Activated naive CD4-positive, alpha-beta T cell treated with anti-CD3 and anti-CD28 coated beads, Interleukin-2, amount 10 ng/mL, durations not matched to agents 7 days and 5 days (primary cell): ENCODE data around the gene TNRC6A.
"Not testable (repeated sequence)": the region's sequence is repeated elsewhere in the genome, so short reads cannot be mapped to it uniquely, and the experiment has no call there.

Experiments
- CTCF ChIA-PET: fragments of 350-600 bp; sonication (Branson Sonifier 250); formaldehyde crosslinking; loops from one replicate; lab custom pipeline; 2021; ENCODE audit warnings: antibody characterized with exemption; lab: Charles Lee
- DNase-seq: peaks from one replicate; pipeline ENCODE4 v3.0.0-alpha.2; 2020
- H3K27ac Mint-ChIP-seq: one replicate; pipeline ENCODE4 v1.8.0; 2021; ENCODE audit warnings: mild to moderate bottlenecking, moderate library complexity, mixed read lengths
- H3K27me3 Mint-ChIP-seq: one replicate; pipeline ENCODE4 v1.8.0; 2021; ENCODE audit warnings: mild to moderate bottlenecking, mixed read lengths
- H3K36me3 Mint-ChIP-seq: one replicate; pipeline ENCODE4 v1.8.0; 2021; ENCODE audit warnings: mixed read lengths
- H3K4me1 Mint-ChIP-seq: one replicate; pipeline ENCODE4 v1.8.0; 2021; ENCODE audit warnings: mixed read lengths
- H3K4me3 Mint-ChIP-seq: one replicate; pipeline ENCODE4 v1.8.0; 2021; ENCODE audit warnings: mild to moderate bottlenecking, moderate library complexity, mixed read lengths
- H3K9me3 Mint-ChIP-seq: one replicate; pipeline ENCODE4 v1.8.0; 2021; ENCODE audit warnings: mixed read lengths

The TNRC6A gene

DNA sequence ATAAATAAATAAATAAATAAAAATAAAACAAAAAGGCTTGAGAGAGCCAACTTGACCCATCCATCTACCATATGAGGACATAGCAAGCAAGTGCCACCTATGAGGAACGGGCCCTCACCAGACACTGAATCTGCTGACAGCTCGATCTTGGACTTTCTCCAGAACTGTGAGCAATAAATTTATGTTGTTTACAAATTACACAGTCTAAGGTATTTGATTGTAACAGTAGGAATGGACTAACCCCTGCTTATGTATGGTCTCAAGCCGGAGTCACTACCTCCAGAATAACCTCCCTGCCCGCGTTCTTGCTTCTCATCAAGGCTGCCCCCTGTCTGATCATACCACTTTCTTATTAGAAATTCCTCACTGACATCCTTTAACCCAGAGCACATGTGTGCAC lies 126.2 kb downstream of the TNRC6A start:
- Mint-ChIP-seq H3K27me3 (peaks cover 13% of the 10 kb centered on the region), H3K9me3 (no peaks in the 10 kb centered on the region), H3K27ac (no peak overlapping the region), H3K4me1 (no peaks in the 10 kb centered on the region), H3K36me3 (no peaks in the 10 kb centered on the region), H3K4me3 (no peak overlapping the region)
- no peak for DNase-seq
- CTCF ChIA-PET, result no interaction called here

DNA sequence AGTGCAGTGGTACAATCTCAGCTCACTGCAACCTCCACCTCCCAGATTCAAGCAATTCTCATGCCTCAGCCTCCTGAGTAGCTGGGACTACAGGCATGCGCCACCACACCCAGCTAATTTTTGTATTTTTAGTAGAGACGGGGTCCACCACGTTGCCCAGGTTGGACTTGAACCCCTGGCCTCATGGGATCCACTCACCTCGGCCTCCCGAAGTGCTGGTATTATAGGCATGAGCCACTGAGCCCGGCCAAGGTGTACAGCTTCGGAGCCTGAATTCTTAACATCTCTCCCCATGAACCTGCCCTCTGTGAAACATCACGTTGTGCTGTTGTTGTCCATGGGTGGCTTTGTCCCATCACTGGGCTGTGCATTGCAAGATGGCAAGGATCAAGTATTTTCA lies 127.4 kb downstream of the TNRC6A start:
- CTCF ChIA-PET, H3K36me3 Mint-ChIP-seq, H3K9me3 Mint-ChIP-seq, H3K4me3 Mint-ChIP-seq, DNase-seq, H3K4me1 Mint-ChIP-seq, H3K27ac Mint-ChIP-seq: not testable (repeated sequence)
- H3K27me3 Mint-ChIP-seq, result peaks cover 18% of the 10 kb centered on the region

DNA sequence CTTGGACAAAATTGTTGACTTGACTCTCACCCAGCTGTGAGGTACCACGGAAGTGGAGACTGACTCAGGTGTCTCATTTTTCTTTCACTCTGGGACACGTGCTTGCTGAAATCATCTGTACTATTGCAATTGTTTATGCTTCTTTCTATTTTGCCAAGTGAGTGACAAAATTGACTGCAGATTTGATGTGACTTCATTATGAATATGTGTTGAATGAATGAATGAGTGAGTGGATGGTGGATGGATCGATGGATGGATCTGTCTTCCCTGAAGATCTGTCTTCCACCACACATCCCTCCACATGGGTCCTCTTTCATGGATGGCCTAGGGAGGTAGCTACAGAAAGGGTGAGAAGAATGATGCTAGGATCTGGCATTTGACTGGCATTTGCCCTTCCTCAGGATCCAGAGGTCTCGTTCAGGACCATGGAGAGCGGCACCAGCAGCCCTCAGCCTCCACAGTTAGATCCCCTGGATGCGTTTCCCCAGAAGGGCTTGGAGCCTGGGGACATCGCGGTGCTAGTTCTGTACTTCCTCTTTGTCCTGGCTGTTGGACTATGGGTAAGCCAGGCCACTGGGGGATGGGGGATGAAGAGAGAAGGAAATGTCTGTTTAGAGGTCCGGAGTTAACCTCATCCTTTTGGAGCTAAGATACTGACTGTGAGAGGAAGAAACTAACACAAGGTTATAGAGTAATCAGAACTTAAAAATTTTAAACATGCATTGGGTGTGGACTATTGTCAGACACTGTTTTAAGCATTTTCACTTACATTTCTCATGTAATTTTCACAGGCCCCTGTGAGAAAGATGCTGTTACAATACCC lies 129.0 kb downstream of the TNRC6A start:
- CTCF ChIA-PET, result no interaction called here
- H3K27ac Mint-ChIP-seq, result no peak overlapping the region
- peaks cover 18% of the 10 kb centered on the region for H3K27me3 Mint-ChIP-seq
- DNase-seq, result peak; percentile 78
- H3K36me3 Mint-ChIP-seq, result no peaks in the 10 kb centered on the region
- no peak overlapping the region for H3K4me3 Mint-ChIP-seq
- H3K4me1 Mint-ChIP-seq, result no peaks in the 10 kb centered on the region
- no peaks in the 10 kb centered on the region for H3K9me3 Mint-ChIP-seq

DNA sequence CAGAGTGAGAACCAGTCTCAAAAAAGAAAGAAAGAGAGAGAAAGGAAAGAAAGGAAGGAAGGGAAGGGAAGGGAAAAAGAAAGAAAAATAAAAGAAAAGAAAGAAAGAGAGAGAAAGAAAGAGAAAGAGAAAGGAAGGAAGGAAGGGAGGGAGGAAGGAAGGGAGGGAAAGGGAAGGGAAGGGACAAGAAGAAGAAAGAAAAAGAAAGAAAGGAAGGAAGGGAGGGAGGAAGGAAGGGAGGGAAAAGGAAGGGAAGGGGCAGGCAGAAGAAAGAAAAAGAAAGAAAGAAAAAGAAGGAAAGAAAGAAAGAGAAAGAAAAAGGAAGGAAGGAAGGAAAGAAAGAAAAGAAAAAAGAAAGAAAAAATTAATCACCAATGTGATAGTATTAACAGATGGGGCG lies 132.0 kb downstream of the TNRC6A start:
- Mint-ChIP-seq H3K9me3 (peaks cover 6% of the 10 kb centered on the region), H3K4me1 (no peaks in the 10 kb centered on the region), H3K27me3 (peaks cover 14% of the 10 kb centered on the region), H3K4me3 (no peak overlapping the region), H3K27ac (no peak overlapping the region), H3K36me3 (no peaks in the 10 kb centered on the region)
- DNase-seq, result no peak
- CTCF ChIA-PET, result no interaction called here

DNA sequence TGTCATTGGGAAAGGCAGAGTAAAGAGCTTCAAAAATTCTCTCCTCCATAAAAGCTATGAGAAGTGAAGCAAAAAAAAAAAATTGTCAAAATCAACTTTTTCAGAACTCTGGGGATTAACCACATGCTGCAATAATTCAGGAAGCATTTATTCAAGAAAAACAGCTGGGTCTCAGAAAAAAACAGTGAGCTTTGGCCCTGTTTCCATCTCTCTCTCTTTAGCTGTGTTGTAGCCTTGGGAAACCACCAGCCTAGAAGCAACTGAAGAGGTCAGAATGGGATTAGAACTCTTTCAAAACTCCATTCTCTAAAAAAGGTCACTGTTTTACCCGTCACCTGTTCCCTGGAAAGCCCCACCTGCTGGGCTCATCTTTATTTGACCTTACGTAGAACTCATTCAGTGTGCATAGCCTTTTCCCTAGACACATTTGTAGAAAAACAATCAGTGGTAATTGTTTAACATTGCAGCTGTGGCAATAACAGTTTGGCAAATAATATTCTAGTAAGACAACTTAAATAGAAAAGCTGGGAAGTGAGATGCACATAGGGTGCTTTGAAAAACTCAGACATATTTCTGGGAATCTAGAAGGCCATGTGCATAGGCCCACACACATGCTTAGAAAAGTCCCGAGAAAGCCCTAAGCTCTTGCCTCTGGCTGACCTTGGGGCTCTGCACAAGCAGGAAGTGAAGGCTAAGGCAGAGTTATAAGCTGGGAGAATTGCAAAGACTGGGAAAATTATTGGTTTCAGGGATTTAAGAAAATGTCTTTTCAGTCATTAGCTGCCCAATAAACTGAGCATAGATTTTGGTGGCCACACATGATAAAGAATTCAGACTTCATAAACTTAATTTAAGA lies 134.4 kb downstream of the TNRC6A start:
- DNase-seq, result no peak
- Mint-ChIP-seq H3K4me3 (no peak overlapping the region), H3K4me1 (no peaks in the 10 kb centered on the region), H3K9me3 (peaks cover 6% of the 10 kb centered on the region), H3K27ac (no peak overlapping the region), H3K27me3 (peaks cover 9% of the 10 kb centered on the region), H3K36me3 (no peaks in the 10 kb centered on the region)
- CTCF ChIA-PET, result interaction anchor here (0.8 kb wide), 1 partner anchor 29 kb away, joined by 3 read pairs; no protein-coding TSS in a partner anchor

DNA sequence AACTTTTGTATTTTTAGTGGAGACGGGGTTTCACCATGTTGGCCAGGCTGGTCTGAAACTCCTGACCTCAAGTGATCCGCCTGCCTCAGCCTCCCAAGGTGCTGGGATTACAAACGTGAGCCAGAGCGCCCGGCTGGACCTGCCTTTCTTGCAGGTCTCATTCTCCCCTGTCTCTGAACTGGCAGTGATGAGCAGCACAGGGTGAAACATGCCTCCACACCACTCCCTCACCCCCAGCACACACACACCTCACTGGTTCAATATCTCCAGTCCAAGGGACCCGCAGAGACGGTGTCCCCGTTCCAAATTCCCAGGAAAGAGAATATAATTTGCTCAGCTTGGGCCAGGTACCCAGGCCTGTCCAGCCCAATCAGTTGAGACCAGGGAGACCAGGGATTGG lies 139.6 kb downstream of the TNRC6A start:
- Mint-ChIP-seq H3K4me3 (no peak overlapping the region), H3K36me3 (no peaks in the 10 kb centered on the region), H3K27ac (no peak overlapping the region), H3K4me1 (no peaks in the 10 kb centered on the region), H3K27me3 (peaks cover 7% of the 10 kb centered on the region), H3K9me3 (peaks cover 3% of the 10 kb centered on the region)
- no peak for DNase-seq
- CTCF ChIA-PET, result no interaction called here

DNA sequence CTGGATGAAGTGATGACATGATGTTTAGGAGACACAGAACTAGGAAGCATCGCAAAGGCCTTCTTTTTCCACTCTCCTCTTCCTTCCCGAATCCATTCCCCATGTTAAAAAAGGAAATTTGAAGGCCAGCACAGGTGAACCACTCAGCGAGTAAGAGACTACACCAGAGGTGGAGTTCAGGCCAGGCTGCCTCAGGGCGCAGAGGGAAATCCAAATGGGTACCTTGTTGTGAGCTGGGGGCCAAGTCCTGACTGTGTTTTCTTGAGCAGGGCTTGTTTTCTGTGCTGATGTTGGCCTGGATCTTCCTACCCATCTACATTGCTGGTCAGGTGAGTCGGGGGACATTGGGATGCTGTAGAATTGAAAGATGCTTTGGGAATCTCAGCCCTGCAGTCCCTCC lies 142.4 kb downstream of the TNRC6A start:
- Mint-ChIP-seq H3K4me1 (no peaks in the 10 kb centered on the region), H3K36me3 (no peaks in the 10 kb centered on the region), H3K27me3 (peaks cover 3% of the 10 kb centered on the region), H3K9me3 (no peaks in the 10 kb centered on the region), H3K4me3 (no peak overlapping the region), H3K27ac (no peak overlapping the region)
- no peak for DNase-seq
- CTCF ChIA-PET, result no interaction called here

DNA sequence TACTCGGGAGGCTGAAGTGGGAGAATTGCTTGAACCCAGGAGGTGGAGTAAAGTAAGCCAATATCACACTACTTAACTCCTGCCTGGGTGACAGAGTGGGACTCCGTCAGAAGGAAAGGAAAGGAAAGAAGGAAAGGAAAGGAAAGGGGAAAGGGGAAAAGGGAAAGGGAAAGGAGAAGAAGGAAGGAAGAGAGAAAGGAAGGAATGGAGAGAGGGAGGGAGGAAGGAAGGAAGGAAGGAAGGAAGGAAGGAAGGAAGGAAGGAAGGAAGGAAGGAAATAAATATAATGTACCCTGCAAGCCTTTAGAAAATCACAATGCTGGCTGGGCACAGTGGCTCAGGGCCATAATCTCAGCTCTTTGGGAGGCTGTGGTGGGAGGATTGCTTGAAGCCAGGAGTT lies 143.6 kb downstream of the TNRC6A start:
- Mint-ChIP-seq H3K36me3 (no peaks in the 10 kb centered on the region), H3K27me3 (peaks cover 3% of the 10 kb centered on the region), H3K4me1 (no peaks in the 10 kb centered on the region), H3K9me3 (no peaks in the 10 kb centered on the region), H3K27ac (no peak overlapping the region), H3K4me3 (no peak overlapping the region)
- no peak for DNase-seq
- CTCF ChIA-PET, result no interaction called here

DNA sequence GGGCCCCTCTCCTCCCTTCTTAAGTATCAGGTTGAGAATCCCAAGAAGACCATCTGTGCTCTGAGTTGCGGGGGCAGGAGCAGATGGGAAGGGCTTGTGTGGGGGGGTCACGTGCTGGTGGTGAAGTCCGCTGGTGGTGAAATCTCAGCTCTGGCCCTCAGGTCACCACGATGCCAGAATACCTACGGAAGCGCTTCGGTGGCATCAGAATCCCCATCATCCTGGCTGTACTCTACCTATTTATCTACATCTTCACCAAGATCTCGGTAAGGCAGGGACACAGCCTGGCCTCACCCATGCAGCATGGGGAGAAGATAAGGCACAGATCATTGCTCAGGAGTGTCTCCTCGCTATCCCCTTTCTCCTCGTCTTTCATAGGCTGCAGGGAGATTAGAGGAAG lies 146.0 kb downstream of the TNRC6A start:
- CTCF ChIA-PET, result no interaction called here
- no peak overlapping the region for H3K27ac Mint-ChIP-seq

More for the DNA sequence above, 146.0 kb downstream of the TNRC6A start:
- no peak for DNase-seq
- H3K4me1 Mint-ChIP-seq, result no peaks in the 10 kb centered on the region
- no peaks in the 10 kb centered on the region for H3K36me3 Mint-ChIP-seq
- H3K27me3 Mint-ChIP-seq, result peaks cover 3% of the 10 kb centered on the region
- no peak overlapping the region for H3K4me3 Mint-ChIP-seq
- no peaks in the 10 kb centered on the region for H3K9me3 Mint-ChIP-seq
